D721Med (cell line): ENCODE data around the gene EGLN1.
"Not testable (repeated sequence)": the region's sequence is repeated elsewhere in the genome, so short reads cannot be mapped to it uniquely, and the experiment has no call there.

Experiments used
- DNase-seq: peaks from one replicate; pipeline ENCODE4 v3.0.0; 2011; ENCODE audit warnings: low spot score; ENCODE audit not compliant: insufficient read length
- FAIRE-seq: peaks from 2 replicates; lab custom pipeline; 2011; peaks lifted over from hg19 to GRCh38; lab: Jason Lieb, UNC
- CTCF ChIP-seq: IDR thresholded peaks from 2 replicates; pipeline ENCODE4 v1.5.1; 2012; ENCODE audit warnings: mild to moderate bottlenecking, control low read depth; ENCODE audit not compliant: insufficient read depth; ENCODE audit errors: missing control alignments

The EGLN1 gene

DNA sequence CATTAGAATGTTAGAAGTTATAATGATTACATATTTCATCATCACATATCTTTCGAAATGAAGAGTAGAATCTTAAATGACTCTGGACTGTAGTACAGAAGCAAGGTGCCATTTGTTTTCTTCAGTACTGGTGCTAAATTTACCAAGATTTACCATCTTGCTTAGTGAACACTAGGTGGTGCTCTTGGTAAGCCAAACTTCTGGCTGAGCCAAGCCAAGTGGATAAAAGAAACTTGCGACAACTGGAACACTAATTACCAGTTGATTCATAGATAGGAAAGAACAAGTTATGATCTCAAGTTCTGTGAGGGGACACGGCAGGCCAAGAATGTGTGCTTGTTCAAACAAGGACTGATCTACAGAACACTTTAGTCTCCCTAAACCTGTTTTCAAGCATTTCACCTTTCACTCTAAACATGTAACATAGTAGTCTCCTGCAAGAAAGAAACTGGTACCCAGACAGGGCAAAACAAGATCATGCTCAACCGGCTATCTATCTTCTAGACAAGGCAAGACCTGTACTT is 64.2 kb downstream of the EGLN1 start:
- no peak for DNase-seq
- peak; percentile 96 for TF ChIP-seq CTCF
- FAIRE-seq, result peak; percentile 99

DNA sequence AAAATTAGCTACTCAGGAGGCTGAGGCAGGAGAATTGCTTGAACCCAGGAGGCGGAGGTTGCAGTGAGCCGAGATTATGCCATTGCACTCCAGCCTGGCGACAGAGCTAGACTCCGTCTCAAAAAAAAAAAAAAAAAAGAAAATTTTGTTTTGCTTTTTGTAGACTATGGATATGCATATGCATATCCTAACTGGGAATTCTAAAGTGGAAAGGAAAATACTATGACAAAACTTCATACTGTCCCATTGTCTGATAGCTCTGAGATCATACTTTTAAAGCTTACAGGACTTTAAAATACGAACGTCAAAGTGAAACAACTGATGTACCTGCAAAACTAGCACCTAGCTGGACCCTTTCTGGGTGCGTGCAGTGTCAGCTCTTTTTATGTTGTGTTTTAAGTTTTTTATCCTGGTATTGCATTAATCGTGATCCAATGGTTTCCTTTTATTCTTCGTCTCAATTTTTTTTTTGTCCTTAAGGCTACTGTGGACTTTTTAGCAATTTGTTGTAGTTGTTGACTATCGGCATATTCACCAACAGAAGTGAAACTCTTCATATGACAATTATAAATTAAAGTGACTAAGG is 64.8 kb downstream of the EGLN1 start:
- no peak for DNase-seq
- no peak for FAIRE-seq
- no peak for TF ChIP-seq CTCF

- FAIRE-seq, result peak; percentile 67
Measured at GRCh38 chr1:231355171-231355570, 66.9 kb downstream of the EGLN1 start.

DNA sequence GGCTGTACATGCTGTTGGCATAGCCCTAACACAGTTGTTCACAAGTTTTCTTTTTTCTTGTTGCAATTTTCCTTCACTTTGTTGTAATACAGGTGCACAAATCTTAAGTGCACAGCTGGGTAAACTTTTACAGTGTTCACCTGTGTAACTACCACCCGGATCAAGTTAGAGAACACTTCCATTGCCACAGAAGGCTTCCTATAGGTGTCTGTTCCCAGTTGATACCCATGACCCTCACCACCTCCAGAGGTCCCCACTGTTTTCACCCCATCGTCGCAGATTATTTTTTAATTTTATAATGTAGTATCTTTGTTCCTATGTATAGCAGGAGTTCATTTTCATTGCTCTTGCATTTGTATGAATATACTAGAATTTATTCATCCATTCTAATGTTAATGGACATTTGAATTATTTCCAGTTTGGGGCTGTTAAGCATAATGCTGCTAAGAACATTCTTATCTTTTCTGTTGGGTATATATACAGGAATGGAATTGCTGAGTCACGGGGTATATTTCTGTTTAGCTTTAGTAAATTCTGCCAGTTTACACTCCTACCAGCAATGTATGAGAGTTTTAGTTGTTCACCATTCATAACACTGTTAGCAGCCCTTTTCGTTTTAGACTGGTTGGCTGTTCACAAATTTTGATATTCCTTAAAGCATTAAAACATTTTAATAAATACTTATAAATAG is 67.6 kb downstream of the EGLN1 start:
- no peak for TF ChIP-seq CTCF
- DNase-seq (no peak), FAIRE-seq (peak; percentile 58)

More at GRCh38 chr1:231355171-231355570, 66.9 kb downstream of the EGLN1 start:
- DNase-seq, result no peak
- TF ChIP-seq CTCF, result no peak

DNA sequence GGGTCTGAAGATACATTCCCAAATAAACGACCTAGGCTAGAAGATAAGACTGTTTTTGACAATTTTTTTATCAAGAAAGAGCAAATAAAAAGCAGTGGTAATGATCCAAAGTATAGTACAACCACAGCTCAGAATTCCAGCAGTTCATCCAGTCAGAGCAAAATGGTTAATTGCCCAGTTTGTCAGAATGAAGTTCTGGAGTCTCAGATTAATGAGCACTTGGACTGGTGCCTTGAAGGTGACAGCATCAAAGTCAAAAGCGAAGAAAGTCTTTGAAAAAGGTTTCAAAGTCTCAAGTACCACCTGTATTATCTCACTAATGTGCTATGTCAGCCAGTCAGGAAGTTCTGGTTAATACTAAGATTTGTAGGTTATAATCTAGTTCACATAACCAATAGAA is 69.0 kb downstream of the EGLN1 start:
- DNase-seq (no peak), FAIRE-seq (no peak)
- TF ChIP-seq CTCF, result no peak

- TF ChIP-seq CTCF, result no peak
Measured at GRCh38 chr1:231351816-231352215, 70.3 kb downstream of the EGLN1 start.

DNA sequence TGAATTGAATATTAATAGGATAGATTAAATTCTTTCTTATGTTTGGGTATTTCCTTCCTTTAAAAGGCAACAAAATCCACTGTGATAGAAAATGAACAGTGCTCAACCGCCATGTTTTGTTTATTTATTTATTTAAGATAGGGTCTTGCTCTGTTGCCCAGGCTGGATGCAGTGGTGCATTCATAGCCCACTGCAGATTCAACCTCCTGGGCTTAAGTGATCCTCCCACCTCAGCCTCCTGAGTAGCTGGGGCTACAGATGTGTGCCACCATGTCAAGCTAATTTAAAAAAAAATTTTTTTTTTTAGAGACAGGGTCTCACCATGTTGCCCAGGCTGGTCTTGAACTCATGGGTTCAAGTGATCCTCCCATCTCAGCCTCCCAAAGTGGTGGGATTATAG is 73.2 kb downstream of the EGLN1 start:
- FAIRE-seq, DNase-seq: not testable (repeated sequence)

More at GRCh38 chr1:231351816-231352215, 70.3 kb downstream of the EGLN1 start:
- FAIRE-seq (peak; percentile 86), DNase-seq (no peak)
